Ishikawa (cell line): Measurements from ENCODE around the gene PLXNA4.

Experiments used
- CEBPB ChIP-seq: IDR thresholded peaks from 2 replicates; pipeline ENCODE4 v1.6.1; 2012
- CREB1 ChIP-seq: IDR thresholded peaks from 2 replicates; pipeline ENCODE4 v1.6.1; 2012; ENCODE audit warnings: low read depth
- EGR1 ChIP-seq: IDR thresholded peaks from 2 replicates; pipeline ENCODE4 v1.6.1; 2012
- EP300 ChIP-seq: IDR thresholded peaks from 2 replicates; pipeline ENCODE4 v1.6.1; 2012; ENCODE audit warnings: borderline replicate concordance
- FOXM1 ChIP-seq: IDR thresholded peaks from 2 replicates; pipeline ENCODE4 v1.6.1; 2012; ENCODE audit warnings: low read depth, borderline replicate concordance
- NFIC ChIP-seq: IDR thresholded peaks from 2 replicates; pipeline ENCODE4 v1.6.1; 2012
- RAD21 ChIP-seq: IDR thresholded peaks from 2 replicates; pipeline ENCODE4 v1.6.1; 2012; ENCODE audit warnings: low read depth
- TAF1 ChIP-seq: IDR thresholded peaks from 2 replicates; pipeline ENCODE4 v1.6.1; 2012; ENCODE audit warnings: low read depth, mild to moderate bottlenecking
- TCF12 ChIP-seq: IDR thresholded peaks from 2 replicates; pipeline ENCODE4 v1.6.1; 2012; ENCODE audit warnings: low read depth
- TEAD4 ChIP-seq: IDR thresholded peaks from 2 replicates; pipeline ENCODE4 v1.6.1; 2012
- YY1 ChIP-seq: IDR thresholded peaks from 2 replicates; pipeline ENCODE4 v1.6.1; 2012; ENCODE audit warnings: low read depth
- ZBTB7A ChIP-seq: IDR thresholded peaks from 2 replicates; pipeline ENCODE4 v1.6.1; 2012; ENCODE audit warnings: low read depth
- TF ChIP-seq, protein P1 (sequence below): IDR thresholded peaks from 2 replicates; pipeline ENCODE4 v1.6.1; 2012
- TF ChIP-seq, protein P2 (sequence below): IDR thresholded peaks from 2 replicates; pipeline ENCODE4 v1.6.1; 2012
- TF ChIP-seq, protein P3 (sequence below): IDR thresholded peaks from 2 replicates; pipeline ENCODE4 v1.6.1; 2012; ENCODE audit warnings: low read depth, mild to moderate bottlenecking

Gene PLXNA4

DNA sequence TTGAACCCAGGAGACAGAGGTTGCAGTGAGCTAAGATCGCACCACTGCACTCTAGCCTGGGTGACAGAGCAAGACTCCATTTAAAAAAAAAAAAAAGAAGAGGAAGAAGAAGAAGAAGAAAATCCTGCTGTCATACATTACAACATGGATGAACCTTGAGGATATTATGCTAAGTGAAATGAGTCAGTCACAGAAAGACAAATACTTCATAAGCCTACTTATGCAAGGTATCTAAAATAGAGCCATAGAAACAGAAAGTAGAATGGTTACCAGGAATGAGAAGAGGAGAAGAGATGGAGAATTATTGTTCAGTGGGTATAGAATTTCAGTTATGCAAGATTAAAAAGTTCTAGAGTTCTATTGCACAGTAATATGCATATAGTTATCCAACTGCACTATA is 466.5 kb downstream of the PLXNA4 start:
- TF ChIP-seq NFIC (no peak), FOXM1 (no peak), TCF12 (no peak)
- TF ChIP-seq, protein P1, sequence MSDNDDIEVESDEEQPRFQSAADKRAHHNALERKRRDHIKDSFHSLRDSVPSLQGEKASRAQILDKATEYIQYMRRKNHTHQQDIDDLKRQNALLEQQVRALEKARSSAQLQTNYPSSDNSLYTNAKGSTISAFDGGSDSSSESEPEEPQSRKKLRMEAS = no peak

DNA sequence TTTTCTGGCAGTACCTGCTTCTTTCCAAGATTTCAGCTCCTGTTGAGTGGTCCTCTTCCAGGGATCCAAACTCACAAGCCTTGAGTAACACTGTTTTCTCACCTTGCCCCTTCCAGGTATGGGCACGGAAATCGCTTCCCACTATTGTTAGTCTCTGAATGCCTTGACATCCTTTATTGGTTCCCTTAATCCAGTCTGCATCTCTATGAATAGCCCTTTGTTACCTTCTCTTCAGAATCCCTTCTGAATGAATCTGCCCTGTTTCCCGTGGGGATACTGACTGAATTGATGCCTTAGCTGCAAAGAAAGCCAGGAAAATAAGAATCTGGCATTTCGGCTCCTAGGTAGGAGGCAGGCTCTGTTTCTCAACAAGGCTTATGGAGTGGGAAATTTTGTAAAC is 467.7 kb downstream of the PLXNA4 start:
- TF ChIP-seq, protein P1 = no peak
- no peak for TF ChIP-seq EGR1
- no peak for TF ChIP-seq TEAD4
- no peak for TF ChIP-seq ZBTB7A
- TF ChIP-seq FOXM1 = no peak
- TF ChIP-seq RAD21 = no peak
- TF ChIP-seq EP300 = no peak
- TF ChIP-seq, protein P2, sequence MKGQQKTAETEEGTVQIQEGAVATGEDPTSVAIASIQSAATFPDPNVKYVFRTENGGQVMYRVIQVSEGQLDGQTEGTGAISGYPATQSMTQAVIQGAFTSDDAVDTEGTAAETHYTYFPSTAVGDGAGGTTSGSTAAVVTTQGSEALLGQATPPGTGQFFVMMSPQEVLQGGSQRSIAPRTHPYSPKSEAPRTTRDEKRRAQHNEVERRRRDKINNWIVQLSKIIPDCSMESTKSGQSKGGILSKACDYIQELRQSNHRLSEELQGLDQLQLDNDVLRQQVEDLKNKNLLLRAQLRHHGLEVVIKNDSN = no peak
- no peak for TF ChIP-seq NFIC
- no peak for TF ChIP-seq CEBPB
- TF ChIP-seq, protein P3, sequence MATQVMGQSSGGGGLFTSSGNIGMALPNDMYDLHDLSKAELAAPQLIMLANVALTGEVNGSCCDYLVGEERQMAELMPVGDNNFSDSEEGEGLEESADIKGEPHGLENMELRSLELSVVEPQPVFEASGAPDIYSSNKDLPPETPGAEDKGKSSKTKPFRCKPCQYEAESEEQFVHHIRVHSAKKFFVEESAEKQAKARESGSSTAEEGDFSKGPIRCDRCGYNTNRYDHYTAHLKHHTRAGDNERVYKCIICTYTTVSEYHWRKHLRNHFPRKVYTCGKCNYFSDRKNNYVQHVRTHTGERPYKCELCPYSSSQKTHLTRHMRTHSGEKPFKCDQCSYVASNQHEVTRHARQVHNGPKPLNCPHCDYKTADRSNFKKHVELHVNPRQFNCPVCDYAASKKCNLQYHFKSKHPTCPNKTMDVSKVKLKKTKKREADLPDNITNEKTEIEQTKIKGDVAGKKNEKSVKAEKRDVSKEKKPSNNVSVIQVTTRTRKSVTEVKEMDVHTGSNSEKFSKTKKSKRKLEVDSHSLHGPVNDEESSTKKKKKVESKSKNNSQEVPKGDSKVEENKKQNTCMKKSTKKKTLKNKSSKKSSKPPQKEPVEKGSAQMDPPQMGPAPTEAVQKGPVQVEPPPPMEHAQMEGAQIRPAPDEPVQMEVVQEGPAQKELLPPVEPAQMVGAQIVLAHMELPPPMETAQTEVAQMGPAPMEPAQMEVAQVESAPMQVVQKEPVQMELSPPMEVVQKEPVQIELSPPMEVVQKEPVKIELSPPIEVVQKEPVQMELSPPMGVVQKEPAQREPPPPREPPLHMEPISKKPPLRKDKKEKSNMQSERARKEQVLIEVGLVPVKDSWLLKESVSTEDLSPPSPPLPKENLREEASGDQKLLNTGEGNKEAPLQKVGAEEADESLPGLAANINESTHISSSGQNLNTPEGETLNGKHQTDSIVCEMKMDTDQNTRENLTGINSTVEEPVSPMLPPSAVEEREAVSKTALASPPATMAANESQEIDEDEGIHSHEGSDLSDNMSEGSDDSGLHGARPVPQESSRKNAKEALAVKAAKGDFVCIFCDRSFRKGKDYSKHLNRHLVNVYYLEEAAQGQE = no peak
- TF ChIP-seq YY1 = no peak
- no peak for TF ChIP-seq CREB1
- no peak for TF ChIP-seq TCF12
- no peak for TF ChIP-seq TAF1

DNA sequence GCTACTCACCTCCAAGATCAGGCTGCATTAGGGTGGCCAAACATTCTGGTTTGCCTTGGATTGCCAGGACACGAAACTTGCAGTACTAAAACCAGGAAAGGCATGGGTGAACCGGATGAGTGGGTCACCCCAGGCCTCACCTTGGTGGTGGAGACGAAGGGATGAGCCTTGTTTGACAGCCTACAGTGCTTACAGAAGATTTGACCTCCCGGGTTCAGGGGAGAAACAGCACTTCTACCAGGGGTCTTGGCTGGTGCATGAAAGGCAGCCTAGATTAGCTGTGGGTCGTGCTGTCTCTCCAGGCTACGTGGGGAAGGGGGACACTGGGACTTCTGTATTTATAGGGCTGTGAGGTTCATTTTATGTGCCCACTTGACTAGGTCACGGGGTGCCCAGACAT is 469.8 kb downstream of the PLXNA4 start:
- no peak for TF ChIP-seq TAF1
- no peak for TF ChIP-seq RAD21
- TF ChIP-seq YY1 = no peak
- TF ChIP-seq TCF12 = no peak
- no peak for TF ChIP-seq ZBTB7A
- TF ChIP-seq, protein P1 = no peak
- TF ChIP-seq NFIC = no peak
- TF ChIP-seq CREB1 = no peak
- TF ChIP-seq CEBPB = no peak
- TF ChIP-seq FOXM1 = no peak
- TF ChIP-seq EP300 = no peak

DNA sequence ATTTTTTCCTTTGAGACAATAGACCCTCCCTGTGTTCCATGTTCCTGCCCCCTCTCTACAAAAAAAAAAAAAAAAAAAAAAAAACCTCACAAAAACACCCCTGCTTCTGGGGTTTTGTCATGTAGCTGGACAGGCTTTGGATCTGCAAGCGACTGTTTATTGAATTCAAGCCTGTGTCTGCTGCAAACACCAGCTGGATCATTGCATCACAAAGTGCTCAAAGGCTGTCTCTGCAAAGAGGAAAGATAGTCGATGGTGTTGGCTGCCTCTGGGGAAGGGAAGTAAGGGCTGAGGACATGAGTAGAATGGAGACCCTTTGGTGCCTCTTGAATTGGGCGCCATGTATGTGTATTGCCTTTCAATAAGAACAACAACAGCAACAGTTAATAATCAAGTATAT is 471.2 kb downstream of the PLXNA4 start:
- TF ChIP-seq EGR1 (no peak), NFIC (no peak)
- TF ChIP-seq, protein P2 = no peak

DNA sequence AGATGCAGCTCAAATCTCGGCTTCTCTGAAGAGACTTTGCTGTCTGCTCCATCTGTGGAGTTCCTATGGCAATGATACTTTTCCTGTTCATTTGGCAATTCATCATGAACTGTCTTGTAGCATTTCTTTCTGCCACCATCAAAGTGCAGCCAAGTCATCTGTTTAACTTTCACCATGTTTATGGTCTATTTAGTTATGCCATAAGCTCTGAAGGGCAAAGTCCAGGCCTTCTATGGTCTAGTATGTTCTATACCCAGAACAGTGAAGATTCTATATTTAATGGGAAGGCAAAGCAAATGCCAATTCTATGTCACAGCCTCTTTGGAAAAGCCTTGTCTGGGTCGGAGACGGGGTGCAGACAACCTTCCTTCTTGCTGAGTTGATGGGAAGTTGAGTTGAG is 472.6 kb downstream of the PLXNA4 start:
- TF ChIP-seq, protein P1 = no peak
- TF ChIP-seq CREB1 (no peak), TCF12 (no peak), FOXM1 (no peak), EP300 (no peak), CEBPB (no peak), RAD21 (no peak), ZBTB7A (no peak), YY1 (no peak), EGR1 (no peak), NFIC (no peak), TAF1 (no peak), TEAD4 (no peak)
- TF ChIP-seq, protein P3 = no peak
- TF ChIP-seq, protein P2 = no peak
